HepG2 (cell line): ENCODE data around the gene ATP5F1E. TPM values are rescaled to one million over a fixed set of nuclear protein-coding genes. Genes with fewer than 3 reads are reported as not detected.
A peak's percentile ranks its signal among the peaks of the same experiment; 100 is the strongest.

Source experiments
- EEA1 ChIP-seq: sonication (generic); formaldehyde crosslinking; IDR thresholded peaks from 2 replicates; pipeline ENCODE4 v1.5.1; 2020; ENCODE audit warnings: mild to moderate bottlenecking, missing genetic modification reagents, borderline replicate concordance
- ELF4 ChIP-seq: sonication (generic); formaldehyde crosslinking; IDR thresholded peaks from 2 replicates; pipeline ENCODE4 v1.5.0; 2020; ENCODE audit warnings: missing genetic modification reagents, mild to moderate bottlenecking, moderate library complexity, borderline replicate concordance
- GMEB2 ChIP-seq: IDR thresholded peaks from 2 replicates; pipeline ENCODE4 v1.6.1; 2016; ENCODE audit warnings: missing biosample characterization, missing genetic modification reagents, low read depth
- HNRNPK ChIP-seq: fragments of 200-400 bp; formaldehyde crosslinking; IDR thresholded peaks from 2 replicates; pipeline ENCODE4 v1.6.1; 2018; ENCODE audit warnings: low read length, low read depth, moderate library complexity, mild to moderate bottlenecking; ENCODE audit not compliant: poor library complexity, severe bottlenecking
- MEIS2 ChIP-seq: sonication (generic); formaldehyde crosslinking; IDR thresholded peaks from 2 replicates; pipeline ENCODE4 v1.9.0; 2021; ENCODE audit warnings: mild to moderate bottlenecking, missing genetic modification reagents
- NFIC ChIP-seq: IDR thresholded peaks from 2 replicates; pipeline ENCODE4 v1.6.1; 2012; ENCODE audit warnings: mild to moderate bottlenecking, low read length, inconsistent platforms
- TOE1 ChIP-seq: sonication (generic); formaldehyde crosslinking; IDR thresholded peaks from 2 replicates; pipeline ENCODE4 v1.4.0; 2020; ENCODE audit warnings: mild to moderate bottlenecking, missing genetic modification reagents
- ZBTB38 ChIP-seq: sonication (generic); formaldehyde crosslinking; IDR thresholded peaks from 2 replicates; pipeline ENCODE4 v1.5.1; 2020; ENCODE audit warnings: mild to moderate bottlenecking, missing genetic modification reagents
- ZNF138 ChIP-seq: sonication (generic); formaldehyde crosslinking; IDR thresholded peaks from 2 replicates; pipeline ENCODE4 v1.5.0; 2020; ENCODE audit warnings: mild to moderate bottlenecking, low read depth, missing genetic modification reagents
- ZNF207 ChIP-seq: fragments of 450-650 bp; IDR thresholded peaks from 2 replicates; pipeline ENCODE4 v1.6.1; 2016; ENCODE audit warnings: antibody characterized with exemption, borderline replicate concordance
- ZNF318 ChIP-seq: sonication (generic); formaldehyde crosslinking; IDR thresholded peaks from 2 replicates; pipeline ENCODE4 v1.4.0; 2020; ENCODE audit warnings: mild to moderate bottlenecking, missing genetic modification reagents
- ZNF501 ChIP-seq: sonication (generic); formaldehyde crosslinking; IDR thresholded peaks from 2 replicates; pipeline ENCODE4 v1.5.1; 2020; ENCODE audit warnings: mild to moderate bottlenecking, moderate library complexity, missing genetic modification reagents
- ZNF577 ChIP-seq: sonication (generic); formaldehyde crosslinking; IDR thresholded peaks from 2 replicates; pipeline ENCODE4 v1.4.0; 2020; ENCODE audit warnings: mild to moderate bottlenecking, low read depth, missing genetic modification reagents, borderline replicate concordance
- ZNF724P ChIP-seq: sonication (generic); formaldehyde crosslinking; IDR thresholded peaks from 2 replicates; pipeline ENCODE4 v1.8.0; 2022; ENCODE audit warnings: missing genetic modification reagents, borderline replicate concordance
- ZNF781 ChIP-seq: sonication (generic); formaldehyde crosslinking; IDR thresholded peaks from 2 replicates; pipeline ENCODE4 v1.5.1; 2020; ENCODE audit warnings: borderline replicate concordance, mild to moderate bottlenecking, missing genetic modification reagents; ENCODE audit errors: not compliant biosample characterization
- ZNF792 ChIP-seq: IDR thresholded peaks from 2 replicates; pipeline ENCODE4 v1.6.1; 2016
- ZUFSP ChIP-seq: sonication (generic); formaldehyde crosslinking; IDR thresholded peaks from 2 replicates; pipeline ENCODE4 v1.9.0; 2021; ENCODE audit warnings: missing genetic modification reagents, mild to moderate bottlenecking, borderline replicate concordance
- polyA plus RNA-seq, 8 experiments: library from polyadenylated mRNA; depleted of rRNA in 3 of 8; stranded (reverse) in 7 of 8; unstranded in 1 of 8; fragments of >200 nt; fragmentation: Illumina TruSeq in 4 of 8; extraction: Trizol in 4 of 8; gene quantifications; 2 replicates each; pipeline versions ENCODE4 v1.2.1 to v1.2.3, GENCODE V29; 2011 to 2016; ENCODE audit warnings: low read depth in 4 of 8, missing spikeins in 1 of 8, mixed read lengths in 1 of 8; ENCODE audit not compliant: insufficient read depth in 1 of 8
- total RNA-seq, 5 experiments: library from RNA; depleted of rRNA; stranded (reverse); fragments of >200 nt; fragmentation: Illumina TruSeq; extraction: Trizol; gene quantifications; 2 replicates each; pipeline ENCODE4 v1.2.3, GENCODE V29; 2016; ENCODE audit warnings: low read depth in 1 of 5

Gene ATP5F1E
- total and polyA plus RNA-seq, 2 of the 13 experiments (the other 11 are each of a cell fraction or from before 2014, with no cell fraction given), result 121 to 134 TPM

GRCh38 chr20:58982406-58983114 is 49.6 kb downstream of the ATP5F1E start (continued):
- TF ChIP-seq ZNF318, result 0 out of 2 replicates have a peak, but pooled peaks have one; percentile 21
- no peak for TF ChIP-seq GMEB2 (CRISPR knock-in tag)
- TF ChIP-seq ZNF138 (CRISPR knock-in tag), result peak; percentile 47; the same call in 1 of the 2 replicates
- TF ChIP-seq ZNF792, result no peak
- TF ChIP-seq ZUFSP, result no peak
- no peak for TF ChIP-seq ZNF207
- no peak for TF ChIP-seq MEIS2 (CRISPR knock-in tag)
- 0 out of 2 replicates have a peak, but pooled peaks have one; percentile 13 for TF ChIP-seq ZNF724P
- TF ChIP-seq EEA1 (CRISPR knock-in tag), result no peak
- 0 out of 2 replicates have a peak, but pooled peaks have one; percentile 28 for TF ChIP-seq ZNF501 (CRISPR knock-in tag)
- TF ChIP-seq HNRNPK, result no peak
- TF ChIP-seq TOE1 (CRISPR knock-in tag), result no peak
- TF ChIP-seq ZNF577 (CRISPR knock-in tag), result no peak
- TF ChIP-seq NFIC, result no peak
- peak; percentile 60; the same call in 1 of the 2 replicates for TF ChIP-seq ELF4 (CRISPR knock-in tag)
- TF ChIP-seq ZBTB38 (CRISPR knock-in tag), result no peak
- no peak for TF ChIP-seq ZNF781 (CRISPR knock-in tag)
